HepG2 (cell line): ENCODE data around the gene SDCCAG8. TPM values are rescaled to one million over a fixed set of nuclear protein-coding genes. Genes with fewer than 3 reads are reported as not detected.

ENCODE experiments used
- ATAC-seq: fragments of 200-7000 bp; cut with Tn5 transposase; 3 replicates; pipeline ENCODE4 v1.9.1; 2020; ENCODE audit warnings: mild to moderate bottlenecking, moderate library complexity
- BruUV-seq: library from RNA; stranded (reverse); fragments of 400-500 nt; replicated peaks from 2 replicates; lab custom pipeline; 2021; lab: Mats Ljungman, UMichigan
- CTCF ChIA-PET: fragments of 300-600 bp; formaldehyde crosslinking; extraction: SDS; loops from one replicate; lab custom pipeline; 2021; ENCODE audit warnings: low total read pairs, inconsistent platforms, low intra/inter-chr PET ratio; lab: Yijun Ruan, JAX
- POLR2A ChIA-PET: fragments of 350-600 bp; sonication (Branson Sonifier 250); formaldehyde crosslinking; loops from one replicate; lab custom pipeline; 2020; ENCODE audit warnings: antibody characterized with exemption, inconsistent platforms; lab: Yijun Ruan, JAX
- DNase-seq: peaks from one replicate; pipeline ENCODE4 v3.0.0-alpha.2; 2015; ENCODE audit warnings: low spot score
- FAIRE-seq: peaks from 3 replicates; lab custom pipeline; 2011; peaks lifted over from hg19 to GRCh38; lab: Jason Lieb, UNC
- H2AFZ ChIP-seq: one replicate; pipeline ENCODE4 v1.6.1; 2011; ENCODE audit warnings: low read length, inconsistent platforms
- H3K27ac ChIP-seq: fragments of 300-600 bp; 3 replicates; pipeline ENCODE4 v1.8.0; 2011; ENCODE audit warnings: mixed run types, mild to moderate bottlenecking, mixed read lengths, low read length, inconsistent platforms; ENCODE audit not compliant: insufficient read depth; ENCODE audit errors: extremely low read length
- H3K27me3 ChIP-seq, 2 experiments: fragments of 200-600 bp in 1 of 2; 2 replicates in 1 of 2; 3 replicates in 1 of 2; pipeline versions ENCODE4 v1.6.0 to v1.8.0; 2011; ENCODE audit warnings: low read length in 2 of 2, mild to moderate bottlenecking in 2 of 2, moderate library complexity in 2 of 2, inconsistent platforms in 1 of 2; ENCODE audit not compliant: insufficient read depth in 2 of 2, control insufficient read depth in 1 of 2
- H3K36me3 ChIP-seq, 2 experiments: fragments of 200-600 bp in 1 of 2; replicated peaks in 1 of 2; 2 replicates in 1 of 2; 3 replicates in 1 of 2; pipeline versions ENCODE4 v1.5.1 to v1.8.0; 2011; ENCODE audit warnings: low read length in 2 of 2, inconsistent platforms in 1 of 2; ENCODE audit not compliant: insufficient read depth in 2 of 2, control insufficient read depth in 1 of 2
- H3K4me1 ChIP-seq: 2 replicates; pipeline ENCODE4 v1.5.1; 2012; ENCODE audit warnings: low read length, inconsistent platforms; ENCODE audit not compliant: insufficient read depth
- H3K4me2 ChIP-seq: 2 replicates; pipeline ENCODE4 v1.6.0; 2011; ENCODE audit warnings: low read depth, low read length, inconsistent platforms
- H3K4me3 ChIP-seq, 3 experiments: fragments of 200-600 bp in 1 of 3; sonication (generic), shearing (Covaris generic) in 1 of 3; replicated peaks in 1 of 3; 2 replicates each; pipeline ENCODE4 v1.5.1; 2011 to 2016; ENCODE audit warnings: low read length in 3 of 3, inconsistent platforms in 2 of 3, low read depth in 2 of 3, mild to moderate bottlenecking in 2 of 3, control low read depth in 1 of 3, mixed read lengths in 1 of 3; ENCODE audit not compliant: insufficient read depth in 1 of 3
- H3K79me2 ChIP-seq: one replicate; pipeline ENCODE4 v1.6.1; 2011; ENCODE audit warnings: low read length, inconsistent platforms; ENCODE audit not compliant: insufficient read depth
- H3K9ac ChIP-seq: 2 replicates; pipeline ENCODE4 v1.6.0; 2011; ENCODE audit warnings: mild to moderate bottlenecking, low read depth, low read length, inconsistent platforms; ENCODE audit not compliant: insufficient read depth
- H3K9me3 ChIP-seq: 2 replicates; pipeline ENCODE4 v1.5.1; 2012; ENCODE audit warnings: mild to moderate bottlenecking, low read length
- H4K20me1 ChIP-seq: 2 replicates; pipeline ENCODE4 v1.6.0; 2011; ENCODE audit warnings: inconsistent platforms, mild to moderate bottlenecking, low read length, moderate library complexity; ENCODE audit not compliant: insufficient read depth
- HHEX ChIP-seq: IDR thresholded peaks from 2 replicates; pipeline ENCODE4 v1.6.1; 2016; ENCODE audit warnings: control low read depth
- JUND ChIP-seq: sonication (generic); formaldehyde crosslinking; IDR thresholded peaks from 2 replicates; pipeline ENCODE4 v1.8.0; 2022; ENCODE audit warnings: mild to moderate bottlenecking, missing genetic modification reagents
- MAFK ChIP-seq, 2 experiments: IDR thresholded peaks in 1 of 2; conservative IDR thresholded peaks in 1 of 2; 2 replicates each; pipeline ENCODE4 v1.6.1; 2011; ENCODE audit warnings: improper control_type of control experiment in 2 of 2, low read length in 2 of 2
- MEIS1 ChIP-seq: sonication (generic); formaldehyde crosslinking; IDR thresholded peaks from 2 replicates; pipeline ENCODE4 v1.9.0; 2021; ENCODE audit warnings: mild to moderate bottlenecking, missing genetic modification reagents, moderate library complexity, borderline replicate concordance
- NR3C1 ChIP-seq: sonication (generic); formaldehyde crosslinking; IDR thresholded peaks from 2 replicates; pipeline ENCODE4 v1.4.0; 2020; ENCODE audit warnings: missing genetic modification reagents
- PHF20 ChIP-seq: sonication (generic); formaldehyde crosslinking; IDR thresholded peaks from 2 replicates; pipeline ENCODE4 v1.5.0; 2020; ENCODE audit warnings: mild to moderate bottlenecking, missing genetic modification reagents
- RCOR2 ChIP-seq: IDR thresholded peaks from 2 replicates; pipeline ENCODE4 v1.6.1; 2016; ENCODE audit warnings: missing biosample characterization, missing genetic modification reagents
- TBX2 ChIP-seq: sonication (generic); formaldehyde crosslinking; IDR thresholded peaks from 2 replicates; pipeline ENCODE4 v1.5.0; 2020; ENCODE audit warnings: missing genetic modification reagents, mild to moderate bottlenecking, borderline replicate concordance
- TSC22D2 ChIP-seq: sonication (generic); formaldehyde crosslinking; IDR thresholded peaks from 2 replicates; pipeline ENCODE4 v1.5.1; 2020; ENCODE audit warnings: missing genetic modification reagents, mild to moderate bottlenecking, borderline replicate concordance
- ZBTB21 ChIP-seq: sonication (generic); formaldehyde crosslinking; IDR thresholded peaks from 2 replicates; pipeline ENCODE4 v1.4.0; 2020; ENCODE audit warnings: missing genetic modification reagents
- ZBTB25 ChIP-seq: IDR thresholded peaks from 2 replicates; pipeline ENCODE4 v1.6.1; 2018; ENCODE audit warnings: missing genetic modification reagents
- ZBTB7A ChIP-seq: sonication (generic); formaldehyde crosslinking; IDR thresholded peaks from 2 replicates; pipeline ENCODE4 v1.8.0; 2022; ENCODE audit warnings: mild to moderate bottlenecking, missing genetic modification reagents
- ZMYM3 ChIP-seq: sonication (generic); formaldehyde crosslinking; IDR thresholded peaks from 2 replicates; pipeline ENCODE4 v1.5.1; 2020; ENCODE audit warnings: mild to moderate bottlenecking, missing genetic modification reagents
- ZMYM4 ChIP-seq: sonication (generic); formaldehyde crosslinking; IDR thresholded peaks from 2 replicates; pipeline ENCODE4 v1.8.1; 2023; ENCODE audit warnings: mild to moderate bottlenecking, missing genetic modification reagents
- ZNF33B ChIP-seq: sonication (generic); formaldehyde crosslinking; IDR thresholded peaks from 2 replicates; pipeline ENCODE4 v1.5.1; 2020; ENCODE audit warnings: mild to moderate bottlenecking, missing genetic modification reagents
- ZNF382 ChIP-seq: sonication (generic); formaldehyde crosslinking; IDR thresholded peaks from 2 replicates; pipeline ENCODE4 v1.5.0; 2020; ENCODE audit warnings: missing genetic modification reagents, mild to moderate bottlenecking, borderline replicate concordance
- ZNF883 ChIP-seq: sonication (generic); formaldehyde crosslinking; IDR thresholded peaks from 2 replicates; pipeline ENCODE4 v1.5.1; 2020; ENCODE audit warnings: mild to moderate bottlenecking, missing genetic modification reagents; ENCODE audit errors: not compliant biosample characterization
- WGBS: methylation state at CpG from one replicate; pipeline ENCODE4 v1.1.6; 2017; ENCODE audit warnings: low lambda C conversion rate; 5-methylcytosine and 5-hydroxymethylcytosine counted together
- in situ Hi-C: cut with HindIII; loops from 2 replicates; pipeline ENCODE4 v1.10.0; 2017; ENCODE audit warnings: low pct_unique_long_range_greater_than_20kb; ENCODE audit not compliant: extremely low pct_ligation_motif_present
- intact Hi-C: fragments of 100-400 bp; cut with micrococcal nuclease; formaldehyde crosslinking; loops from one replicate; pipeline ENCODE4 v1.10.0; 2022; ENCODE audit not compliant: unreplicated experiment
- polyA plus RNA-seq, 8 experiments: library from polyadenylated mRNA; depleted of rRNA in 3 of 8; stranded (reverse) in 7 of 8; unstranded in 1 of 8; fragments of >200 nt; fragmentation: Illumina TruSeq in 4 of 8; extraction: Trizol in 4 of 8; gene quantifications; 2 replicates each; pipeline versions ENCODE4 v1.2.1 to v1.2.3, GENCODE V29; 2011 to 2016; ENCODE audit warnings: low read depth in 4 of 8, missing spikeins in 1 of 8, mixed read lengths in 1 of 8; ENCODE audit not compliant: insufficient read depth in 1 of 8
- total RNA-seq, 5 experiments: library from RNA; depleted of rRNA; stranded (reverse); fragments of >200 nt; fragmentation: Illumina TruSeq; extraction: Trizol; gene quantifications; 2 replicates each; pipeline ENCODE4 v1.2.3, GENCODE V29; 2016; ENCODE audit warnings: low read depth in 1 of 5
- TF ChIP-seq, protein P1 (sequence below): IDR thresholded peaks from 2 replicates; pipeline ENCODE4 v1.6.1; 2016; ENCODE audit warnings: missing compliant biosample characterization, missing genetic modification reagents, borderline replicate concordance
- TF ChIP-seq, protein P2 (sequence below): sonication (generic); formaldehyde crosslinking; IDR thresholded peaks from 2 replicates; pipeline ENCODE4 v1.5.0; 2020; ENCODE audit warnings: mild to moderate bottlenecking, missing genetic modification reagents

Gene SDCCAG8
- total and polyA plus RNA-seq, 2 of the 13 experiments (the other 11 are each of a cell fraction or from before 2014, with no cell fraction given), result 9.5 to 13.4 TPM

- Histone ChIP-seq H3K9ac (no peak overlapping the region), H3K4me2 (no peak overlapping the region), H3K27me3 (no peaks in the 10 kb centered on the region; a peak in 1 of 5 replicates), H3K79me2 (no peaks in the 10 kb centered on the region), H3K9me3 (no peaks in the 10 kb centered on the region), H2AFZ (no peak overlapping the region), H3K27ac (no peak overlapping the region), H3K36me3 (no peaks in the 10 kb centered on the region), H3K4me3 (no peak overlapping the region), H3K4me1 (no peaks in the 10 kb centered on the region), H4K20me1 (no peaks in the 10 kb centered on the region)
- TF ChIP-seq ZBTB21 (no peak), JUND (CRISPR knock-in tag) (no peak), ZNF382 (CRISPR knock-in tag) (no peak), ZBTB25 (CRISPR knock-in tag) (no peak), MEIS1 (CRISPR knock-in tag) (no peak), RCOR2 (CRISPR knock-in tag) (no peak), ZNF33B (no peak), PHF20 (CRISPR knock-in tag) (no peak), ZNF883 (no peak), TSC22D2 (CRISPR knock-in tag) (no peak), ZMYM3 (CRISPR knock-in tag) (no peak), TBX2 (CRISPR knock-in tag) (no peak), ZMYM4 (CRISPR knock-in tag) (no peak), NR3C1 (CRISPR knock-in tag) (no peak), MAFK (conservative IDR thresholded peaks at IDR 0.05 in 1 of 2, IDR thresholded peaks at IDR 0.05 in 1 of 2; ENCODE audit: low read length in 2 of 2) (no peak), HHEX (CRISPR knock-in tag) (no peak), ZBTB7A (CRISPR knock-in tag) (no peak)
- TF ChIP-seq, protein P1, sequence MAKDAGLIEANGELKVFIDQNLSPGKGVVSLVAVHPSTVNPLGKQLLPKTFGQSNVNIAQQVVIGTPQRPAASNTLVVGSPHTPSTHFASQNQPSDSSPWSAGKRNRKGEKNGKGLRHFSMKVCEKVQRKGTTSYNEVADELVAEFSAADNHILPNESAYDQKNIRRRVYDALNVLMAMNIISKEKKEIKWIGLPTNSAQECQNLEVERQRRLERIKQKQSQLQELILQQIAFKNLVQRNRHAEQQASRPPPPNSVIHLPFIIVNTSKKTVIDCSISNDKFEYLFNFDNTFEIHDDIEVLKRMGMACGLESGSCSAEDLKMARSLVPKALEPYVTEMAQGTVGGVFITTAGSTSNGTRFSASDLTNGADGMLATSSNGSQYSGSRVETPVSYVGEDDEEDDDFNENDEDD (CRISPR knock-in tag), result no peak
- TF ChIP-seq, protein P2, sequence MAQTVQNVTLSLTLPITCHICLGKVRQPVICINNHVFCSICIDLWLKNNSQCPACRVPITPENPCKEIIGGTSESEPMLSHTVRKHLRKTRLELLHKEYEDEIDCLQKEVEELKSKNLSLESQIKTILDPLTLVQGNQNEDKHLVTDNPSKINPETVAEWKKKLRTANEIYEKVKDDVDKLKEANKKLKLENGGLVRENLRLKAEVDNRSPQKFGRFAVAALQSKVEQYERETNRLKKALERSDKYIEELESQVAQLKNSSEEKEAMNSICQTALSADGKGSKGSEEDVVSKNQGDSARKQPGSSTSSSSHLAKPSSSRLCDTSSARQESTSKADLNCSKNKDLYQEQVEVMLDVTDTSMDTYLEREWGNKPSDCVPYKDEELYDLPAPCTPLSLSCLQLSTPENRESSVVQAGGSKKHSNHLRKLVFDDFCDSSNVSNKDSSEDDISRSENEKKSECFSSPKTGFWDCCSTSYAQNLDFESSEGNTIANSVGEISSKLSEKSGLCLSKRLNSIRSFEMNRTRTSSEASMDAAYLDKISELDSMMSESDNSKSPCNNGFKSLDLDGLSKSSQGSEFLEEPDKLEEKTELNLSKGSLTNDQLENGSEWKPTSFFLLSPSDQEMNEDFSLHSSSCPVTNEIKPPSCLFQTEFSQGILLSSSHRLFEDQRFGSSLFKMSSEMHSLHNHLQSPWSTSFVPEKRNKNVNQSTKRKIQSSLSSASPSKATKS (CRISPR knock-in tag), result no peak
- intact Hi-C loops, result no loop called here
- BruUV-seq, result no TSS peak
- POLR2A ChIA-PET, result no interaction called here
- no peak for DNase-seq
- 92% methylated on average over 11 of the region's 12 CpGs for WGBS
- CTCF ChIA-PET, result no interaction called here
- in situ Hi-C loops, result no loop called here
- FAIRE-seq, result no peak
- no peak for ATAC-seq
Observed at GRCh38 chr1:243473227-243474135, 217.6 kb downstream of the SDCCAG8 start.
